ENCODE results near the gene RAB27A. TPM values are rescaled to one million over a fixed set of nuclear protein-coding genes. Genes with fewer than 3 reads are reported as not detected.
A peak's percentile ranks its signal among the peaks of the same experiment; 100 is the strongest.

The RAB27A gene
- polyA plus RNA-seq (2013, experiment 1 of 2): 8.6 TPM
- polyA plus RNA-seq (2013, experiment 2 of 2): 8.3 TPM

DNA sequence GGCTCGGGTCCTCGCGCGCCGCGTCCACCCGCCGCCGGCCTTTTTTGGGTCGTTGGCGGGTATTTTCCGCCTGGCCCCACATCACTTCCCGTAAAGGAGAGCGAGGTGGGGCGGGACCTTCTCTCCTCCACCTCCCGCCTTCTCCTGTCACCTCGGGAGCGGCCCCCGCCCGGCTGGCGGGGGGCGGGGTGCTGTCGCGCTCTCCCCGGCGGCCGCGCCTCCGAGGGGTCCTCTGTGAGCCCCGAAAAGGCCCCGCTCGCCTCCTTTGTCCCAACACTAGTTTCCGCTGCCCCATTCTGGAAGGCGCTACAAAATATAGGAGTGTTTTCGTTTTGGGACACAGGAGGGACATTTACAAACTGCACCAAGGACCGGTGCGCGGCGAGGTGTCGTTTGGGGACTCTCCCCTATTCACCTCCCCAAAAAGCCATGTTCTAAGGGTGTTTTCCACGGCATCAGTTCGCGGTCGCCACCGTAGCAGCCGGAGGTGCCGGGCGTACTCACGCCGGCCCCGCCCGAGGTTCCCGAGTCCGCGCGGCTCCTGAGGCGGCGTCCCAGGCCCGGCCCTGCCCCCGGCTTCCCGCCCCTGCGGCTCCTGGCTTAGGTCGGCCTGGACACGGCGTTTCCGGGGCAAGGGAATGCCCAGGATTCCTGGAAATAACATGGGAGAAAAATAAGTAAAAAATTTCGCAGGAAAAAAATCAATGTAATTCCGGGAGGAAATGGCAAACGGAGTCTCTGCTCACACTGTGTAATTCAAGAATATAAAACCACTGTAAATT lies at the start of gene RAB27A:
RAB27A (minus strand) TSS at position 68 of the 782 bp plus-strand sequence. CDS start 54,879 bp downstream, outside the sequence.
- H3K79me1 ChIP-seq (ENCODE audit: low read length): no peaks in the 10 kb centered on the region
- H4K8ac ChIP-seq (ENCODE audit: low read depth, low read length): no peak within 1 kb of the TSS
- H2AK5ac ChIP-seq (ENCODE audit: low read length): no peak within 1 kb of the TSS
- H3K9ac ChIP-seq (ENCODE audit: low read length): peak within 1 kb of the TSS; percentile 83
- H3K79me2 ChIP-seq (ENCODE audit: control insufficient read depth, insufficient read depth, low read length): no peaks in the 10 kb centered on the region
- peak within 1 kb of the TSS; percentile 62 for H3K4me3 ChIP-seq (ENCODE audit: low read length)
- no peak within 1 kb of the TSS for H2BK15ac ChIP-seq (replicated peaks; ENCODE audit: low read depth)
- peak within 1 kb of the TSS; percentile 33 for H3K18ac ChIP-seq (ENCODE audit: low read length)
- H3K27ac ChIP-seq (ENCODE audit: low read depth, low read length): peak within 1 kb of the TSS; percentile 56
- H3K56ac ChIP-seq (ENCODE audit: low read length): peak within 1 kb of the TSS; percentile 93
- peak within 1 kb of the TSS; percentile 59 for H2BK5ac ChIP-seq (ENCODE audit: low read length)
- H3K4me2 ChIP-seq (ENCODE audit: low read length): peak within 1 kb of the TSS; percentile 44
- peak within 1 kb of the TSS; percentile 81 for H4K5ac ChIP-seq (ENCODE audit: low read length)
- H3K36me3 ChIP-seq (ENCODE audit: control insufficient read depth, insufficient read depth, low read length): no peaks in the 10 kb centered on the region
- H3K27me3 ChIP-seq (ENCODE audit: insufficient read depth, low read length, poor library complexity): no peaks in the 10 kb centered on the region
- H3K4ac ChIP-seq (ENCODE audit: low read depth, low read length): peak within 1 kb of the TSS; percentile 40
- WGBS (ENCODE audit: extremely low coverage, insufficient coverage, low lambda C conversion rate): no CpG with 5 or more reads among the region's 69 CpGs
- H3K23ac ChIP-seq (ENCODE audit: low read length): no peak within 1 kb of the TSS
- H3K4me1 ChIP-seq (ENCODE audit: control insufficient read depth, low read depth, low read length): no peaks in the 10 kb centered on the region
- no peak within 1 kb of the TSS for H2BK120ac ChIP-seq (ENCODE audit: low read depth, low read length)
- peak; percentile 90 for DNase-seq

DNA sequence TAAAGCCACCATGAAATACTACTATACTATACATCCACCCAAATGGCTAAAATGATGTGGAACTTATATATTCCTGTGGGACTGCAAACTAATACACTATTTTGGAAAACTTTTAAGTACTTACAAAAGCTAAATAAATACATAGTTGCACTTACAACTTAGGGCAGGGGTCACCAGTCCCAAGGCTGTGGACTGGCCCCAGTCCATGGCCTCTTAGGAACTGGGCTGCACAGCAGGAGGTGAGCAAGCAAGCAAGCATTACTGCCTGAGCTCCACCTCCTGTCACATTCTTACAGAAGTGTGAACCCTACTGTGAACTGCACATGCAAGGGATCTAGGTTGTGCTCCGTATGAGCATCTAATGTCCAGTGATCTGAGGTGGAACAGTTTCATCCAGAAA lies 47.5 kb upstream of the RAB27A start:
- WGBS (ENCODE audit: extremely low coverage, insufficient coverage, low lambda C conversion rate): no CpG with 5 or more reads among the region's 1 CpG
- no peak overlapping the region for H3K4me3 ChIP-seq (ENCODE audit: low read length)
- no peak overlapping the region for H4K5ac ChIP-seq (ENCODE audit: low read length)
- no peaks in the 10 kb centered on the region for H3K79me2 ChIP-seq (ENCODE audit: control insufficient read depth, insufficient read depth, low read length)
- H2AK5ac ChIP-seq (ENCODE audit: low read length): no peak overlapping the region
- no peak overlapping the region for H3K4me2 ChIP-seq (ENCODE audit: low read length)
- no peak overlapping the region for H3K56ac ChIP-seq (ENCODE audit: low read length)
- no peak overlapping the region for H3K4ac ChIP-seq (ENCODE audit: low read depth, low read length)
- H2BK120ac ChIP-seq (ENCODE audit: low read depth, low read length): no peak overlapping the region
- no peak overlapping the region for H4K8ac ChIP-seq (ENCODE audit: low read depth, low read length)
- no peak overlapping the region for H2BK15ac ChIP-seq (replicated peaks; ENCODE audit: low read depth)
- no peak overlapping the region for H2BK5ac ChIP-seq (ENCODE audit: low read length)
- H3K27ac ChIP-seq (ENCODE audit: low read depth, low read length): no peak overlapping the region
- no peak overlapping the region for H3K9ac ChIP-seq (ENCODE audit: low read length)
- H3K23ac ChIP-seq (ENCODE audit: low read length): no peak overlapping the region
- H3K79me1 ChIP-seq (ENCODE audit: low read length): no peaks in the 10 kb centered on the region
- H3K27me3 ChIP-seq (ENCODE audit: insufficient read depth, low read length, poor library complexity): no peaks in the 10 kb centered on the region
- H3K18ac ChIP-seq (ENCODE audit: low read length): no peak overlapping the region
- DNase-seq: peak; percentile 45
- H3K36me3 ChIP-seq (ENCODE audit: control insufficient read depth, insufficient read depth, low read length): no peaks in the 10 kb centered on the region
- no peaks in the 10 kb centered on the region for H3K4me1 ChIP-seq (ENCODE audit: control insufficient read depth, low read depth, low read length)

DNA sequence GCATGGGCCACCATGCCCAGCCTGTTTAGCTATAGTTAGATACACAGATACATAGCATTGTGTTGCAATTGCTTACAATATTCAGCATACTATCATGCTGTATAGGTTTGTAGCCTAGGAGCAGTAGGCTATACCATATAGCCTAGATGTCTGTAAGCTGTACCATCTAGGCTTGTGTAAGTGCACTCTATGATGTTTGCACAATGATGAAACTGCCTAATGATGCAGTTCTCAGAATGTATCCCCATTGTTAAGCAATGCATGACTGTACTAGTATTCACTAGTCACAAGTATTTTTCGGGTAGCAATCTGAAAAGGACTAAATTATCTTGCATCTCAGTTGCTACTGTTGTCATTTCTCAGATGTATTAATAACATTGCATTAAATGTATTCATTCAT lies 45.4 kb upstream of the RAB27A start:
- Histone ChIP-seq H3K23ac (ENCODE audit: low read length) (no peak overlapping the region), H3K79me1 (ENCODE audit: low read length) (no peaks in the 10 kb centered on the region), H2AK5ac (ENCODE audit: low read length) (no peak overlapping the region), H3K18ac (ENCODE audit: low read length) (no peak overlapping the region), H2BK120ac (ENCODE audit: low read depth, low read length) (no peak overlapping the region), H3K27ac (ENCODE audit: low read depth, low read length) (no peak overlapping the region), H3K4me1 (ENCODE audit: control insufficient read depth, low read depth, low read length) (no peaks in the 10 kb centered on the region), H3K4me3 (ENCODE audit: low read length) (no peak overlapping the region), H3K56ac (ENCODE audit: low read length) (no peak overlapping the region), H2BK15ac (replicated peaks; ENCODE audit: low read depth) (no peak overlapping the region), H3K4ac (ENCODE audit: low read depth, low read length) (no peak overlapping the region), H2BK5ac (ENCODE audit: low read length) (no peak overlapping the region), H4K8ac (ENCODE audit: low read depth, low read length) (no peak overlapping the region), H3K9ac (ENCODE audit: low read length) (no peak overlapping the region), H3K79me2 (ENCODE audit: control insufficient read depth, insufficient read depth, low read length) (no peaks in the 10 kb centered on the region), H4K5ac (ENCODE audit: low read length) (no peak overlapping the region), H3K27me3 (ENCODE audit: insufficient read depth, low read length, poor library complexity) (no peaks in the 10 kb centered on the region), H3K36me3 (ENCODE audit: control insufficient read depth, insufficient read depth, low read length) (no peaks in the 10 kb centered on the region), H3K4me2 (ENCODE audit: low read length) (no peak overlapping the region)
- WGBS (ENCODE audit: extremely low coverage, insufficient coverage, low lambda C conversion rate): no CpG with 5 or more reads among the region's 1 CpG
- no peak for DNase-seq

DNA sequence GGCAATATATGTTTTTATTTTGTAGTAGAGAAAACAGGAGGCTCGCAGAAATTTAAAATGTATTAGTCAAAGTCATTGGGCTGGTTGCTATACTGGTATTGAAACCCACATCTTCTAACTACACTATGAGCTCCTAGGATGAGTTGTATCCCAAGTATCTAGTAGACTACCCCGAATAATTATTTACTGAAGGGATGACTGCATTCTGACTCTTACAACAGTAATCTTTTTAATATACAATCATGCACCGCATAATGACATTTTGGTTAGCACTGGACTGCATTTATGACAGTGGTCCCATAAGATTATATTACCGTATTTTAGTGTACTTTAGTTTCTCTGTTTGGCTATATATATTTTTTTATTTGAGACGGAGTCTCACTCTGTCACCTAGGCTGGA lies 44.8 kb upstream of the RAB27A start:
- H3K4me1 ChIP-seq (ENCODE audit: control insufficient read depth, low read depth, low read length): no peaks in the 10 kb centered on the region
- H3K56ac ChIP-seq (ENCODE audit: low read length): no peak overlapping the region
- no CpG with 5 or more reads among the region's 5 CpGs for WGBS (ENCODE audit: extremely low coverage, insufficient coverage, low lambda C conversion rate)

DNA sequence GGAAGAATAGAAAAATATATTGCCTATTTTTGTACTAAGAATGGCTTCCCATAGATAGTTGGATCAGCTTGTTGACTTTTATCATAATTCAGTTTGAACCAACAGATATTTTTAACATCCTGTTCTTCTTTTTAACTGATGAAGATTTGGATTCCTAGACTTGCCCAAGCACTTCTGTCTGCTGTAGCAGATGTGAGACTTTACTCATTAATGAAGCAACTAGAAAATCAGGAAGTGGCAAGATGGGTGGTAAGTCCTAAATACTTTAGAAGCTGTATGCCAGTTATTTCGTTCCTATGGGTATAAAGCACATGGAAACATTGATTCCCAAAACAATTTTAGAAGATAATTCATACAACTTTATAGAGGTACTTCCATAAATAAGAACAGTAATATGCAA lies 37.8 kb upstream of the RAB27A start:
- Histone ChIP-seq H3K9ac (ENCODE audit: low read length) (no peak overlapping the region), H3K4me2 (ENCODE audit: low read length) (no peak overlapping the region), H3K23ac (ENCODE audit: low read length) (no peak overlapping the region), H2BK120ac (ENCODE audit: low read depth, low read length) (no peak overlapping the region), H2AK5ac (ENCODE audit: low read length) (no peak overlapping the region), H3K27ac (ENCODE audit: low read depth, low read length) (no peak overlapping the region), H4K8ac (ENCODE audit: low read depth, low read length) (no peak overlapping the region), H3K4me1 (ENCODE audit: control insufficient read depth, low read depth, low read length) (no peaks in the 10 kb centered on the region), H2BK5ac (ENCODE audit: low read length) (no peak overlapping the region), H4K5ac (ENCODE audit: low read length) (no peak overlapping the region), H3K4me3 (ENCODE audit: low read length) (no peak overlapping the region), H3K27me3 (ENCODE audit: insufficient read depth, low read length, poor library complexity) (no peaks in the 10 kb centered on the region), H2BK15ac (replicated peaks; ENCODE audit: low read depth) (no peak overlapping the region), H3K4ac (ENCODE audit: low read depth, low read length) (no peak overlapping the region), H3K36me3 (ENCODE audit: control insufficient read depth, insufficient read depth, low read length) (no peaks in the 10 kb centered on the region), H3K79me1 (ENCODE audit: low read length) (no peaks in the 10 kb centered on the region), H3K56ac (ENCODE audit: low read length) (no peak overlapping the region), H3K79me2 (ENCODE audit: control insufficient read depth, insufficient read depth, low read length) (no peaks in the 10 kb centered on the region), H3K18ac (ENCODE audit: low read length) (no peak overlapping the region)
- no peak for DNase-seq
- WGBS (ENCODE audit: extremely low coverage, insufficient coverage, low lambda C conversion rate): no CpG with 5 or more reads among the region's 1 CpG

More for the DNA sequence above, 44.8 kb upstream of the RAB27A start:
- no peak overlapping the region for H3K27ac ChIP-seq (ENCODE audit: low read depth, low read length)
- H2AK5ac ChIP-seq (ENCODE audit: low read length): no peak overlapping the region
- H3K36me3 ChIP-seq (ENCODE audit: control insufficient read depth, insufficient read depth, low read length): no peaks in the 10 kb centered on the region
- H3K4me3 ChIP-seq (ENCODE audit: low read length): no peak overlapping the region
- H2BK15ac ChIP-seq (replicated peaks; ENCODE audit: low read depth): no peak overlapping the region
- no peak overlapping the region for H3K4me2 ChIP-seq (ENCODE audit: low read length)
- DNase-seq: no peak
- no peak overlapping the region for H3K4ac ChIP-seq (ENCODE audit: low read depth, low read length)
- H3K18ac ChIP-seq (ENCODE audit: low read length): no peak overlapping the region
- no peak overlapping the region for H2BK120ac ChIP-seq (ENCODE audit: low read depth, low read length)
- H3K79me2 ChIP-seq (ENCODE audit: control insufficient read depth, insufficient read depth, low read length): no peaks in the 10 kb centered on the region
- H2BK5ac ChIP-seq (ENCODE audit: low read length): no peak overlapping the region
- no peaks in the 10 kb centered on the region for H3K27me3 ChIP-seq (ENCODE audit: insufficient read depth, low read length, poor library complexity)
- H4K5ac ChIP-seq (ENCODE audit: low read length): no peak overlapping the region
- H3K9ac ChIP-seq (ENCODE audit: low read length): no peak overlapping the region
- H3K23ac ChIP-seq (ENCODE audit: low read length): no peak overlapping the region
- H4K8ac ChIP-seq (ENCODE audit: low read depth, low read length): no peak overlapping the region
- no peaks in the 10 kb centered on the region for H3K79me1 ChIP-seq (ENCODE audit: low read length)
